ENCODE measurements around the gene UNC45B. TPM values are rescaled to one million over a fixed set of nuclear protein-coding genes. Genes with fewer than 3 reads are reported as not detected.
A peak's percentile ranks its signal among the peaks of the same experiment; 100 is the strongest.
"Not testable (repeated sequence)": the region's sequence is repeated elsewhere in the genome, so short reads cannot be mapped to it uniquely, and the experiment has no call there.

UNC45B gene
- total RNA-seq, 3 donors from 2014 or later (not counting 1 experiment from before 2014, with no cell fraction given) = 0.78 to 1.4 (median 1.2) TPM

GRCh38 chr17:35174835-35175334 is 27.3 kb downstream of the UNC45B start:
- Histone ChIP-seq H3K27me3 (ENCODE audit: control insufficient read depth, insufficient read depth, low read length) (no peaks in the 10 kb centered on the region), H3K36me3 (ENCODE audit: control insufficient read depth, insufficient read depth, low read length) (no peaks in the 10 kb centered on the region), H3K27ac (ENCODE audit: low read length) (no peak overlapping the region), H3K4me3 (ENCODE audit: low read length) (no peak overlapping the region), H3K4me1 (ENCODE audit: control insufficient read depth, insufficient read depth, low read length) (peaks cover 26% of the 10 kb centered on the region), H3K9me3 (ENCODE audit: control insufficient read depth, insufficient read depth, low read length) (no peaks in the 10 kb centered on the region)
- Mint-ChIP-seq H3K27ac (peak overlapping the region; percentile 2 to 10), H3K4me1 (peaks cover 44 to 55% of the 10 kb centered on the region in 2 donors), H3K9me3 (no peaks in the 10 kb centered on the region), H3K27me3 (ENCODE audit: low read depth in 2 of 2) (no peaks in the 10 kb centered on the region), H3K4me3 (no peak overlapping the region), H3K36me3 (no peaks in the 10 kb centered on the region)
- no peak for TF ChIP-seq CTCF (IDR thresholded peaks at IDR 0.05)
- no peak for ATAC-seq
- 99% methylated on average over 2 of the region's 2 CpGs for WGBS (ENCODE audit: insufficient coverage)
- intact Hi-C loops (cut with micrococcal nuclease) = loop anchor here (5.0 kb wide), 1 partner anchor 37 kb away; no protein-coding TSS in a partner anchor
- no peak for DNase-seq

GRCh38 chr17:35175638-35176415 is 28.2 kb downstream of the UNC45B start:
- no peaks in the 10 kb centered on the region for H3K9me3 Mint-ChIP-seq
- no peaks in the 10 kb centered on the region for H3K9me3 ChIP-seq (ENCODE audit: control insufficient read depth, insufficient read depth, low read length)
- no peaks in the 10 kb centered on the region for H3K36me3 Mint-ChIP-seq
- H3K4me3 ChIP-seq (ENCODE audit: low read length) = no peak overlapping the region
- WGBS (ENCODE audit: insufficient coverage) = 90% methylated on average over 9 of the region's 9 CpGs
- no peak for TF ChIP-seq CTCF (IDR thresholded peaks at IDR 0.05)
- H3K27me3 ChIP-seq (ENCODE audit: control insufficient read depth, insufficient read depth, low read length) = no peaks in the 10 kb centered on the region
- H3K4me1 ChIP-seq (ENCODE audit: control insufficient read depth, insufficient read depth, low read length) = peaks cover 29% of the 10 kb centered on the region
- H3K36me3 ChIP-seq (ENCODE audit: control insufficient read depth, insufficient read depth, low read length) = no peaks in the 10 kb centered on the region
- peaks cover 48 to 62% of the 10 kb centered on the region in 2 donors for H3K4me1 Mint-ChIP-seq
- H3K4me3 Mint-ChIP-seq = no peak overlapping the region
- H3K27ac Mint-ChIP-seq = peak overlapping the region; percentile 43 to 84
- no peaks in the 10 kb centered on the region for H3K27me3 Mint-ChIP-seq (ENCODE audit: low read depth in 2 of 2)
- no peak for ATAC-seq
- DNase-seq = no peak
- intact Hi-C loops (cut with micrococcal nuclease) = loop anchor here (5.0 kb wide), 1 partner anchor 36 kb away; no protein-coding TSS in a partner anchor
- H3K27ac ChIP-seq (ENCODE audit: low read length) = no peak overlapping the region

GRCh38 chr17:35176897-35177296 is 29.3 kb downstream of the UNC45B start:
- ATAC-seq = no peak
- peaks cover 41 to 55% of the 10 kb centered on the region in 2 donors for H3K4me1 Mint-ChIP-seq
- intact Hi-C loops (cut with micrococcal nuclease) = loop anchor here (5.0 kb wide), 1 partner anchor 35 kb away; no protein-coding TSS in a partner anchor

GRCh38 chr17:35179379-35179778 is 31.8 kb downstream of the UNC45B start:
- not testable (repeated sequence) for H3K27me3 ChIP-seq (ENCODE audit: control insufficient read depth, insufficient read depth, low read length); H3K36me3 Mint-ChIP-seq; DNase-seq; H3K27ac ChIP-seq (ENCODE audit: low read length); H3K9me3 Mint-ChIP-seq; H3K36me3 ChIP-seq (ENCODE audit: control insufficient read depth, insufficient read depth, low read length); H3K4me3 Mint-ChIP-seq; H3K27me3 Mint-ChIP-seq (ENCODE audit: low read depth in 2 of 2); H3K4me3 ChIP-seq (ENCODE audit: low read length); ATAC-seq; H3K9me3 ChIP-seq (ENCODE audit: control insufficient read depth, insufficient read depth, low read length)
- peaks cover 29% of the 10 kb centered on the region for H3K4me1 ChIP-seq (ENCODE audit: control insufficient read depth, insufficient read depth, low read length)
- intact Hi-C loops (cut with micrococcal nuclease) = loop anchor here (5.0 kb wide), 1 partner anchor 33 kb away; no protein-coding TSS in a partner anchor
- Mint-ChIP-seq H3K4me1 (peaks cover 48 to 51% of the 10 kb centered on the region in 2 donors), H3K27ac (peak overlapping the region in 1 of 2 donors; percentile 95)
- WGBS (ENCODE audit: insufficient coverage) = 97% methylated on average over 4 of the region's 5 CpGs

More at GRCh38 chr17:35176897-35177296, 29.3 kb downstream of the UNC45B start:
- Histone ChIP-seq H3K9me3 (ENCODE audit: control insufficient read depth, insufficient read depth, low read length) (no peaks in the 10 kb centered on the region), H3K4me1 (ENCODE audit: control insufficient read depth, insufficient read depth, low read length) (peaks cover 22% of the 10 kb centered on the region), H3K27ac (ENCODE audit: low read length) (peak overlapping the region; percentile 67), H3K36me3 (ENCODE audit: control insufficient read depth, insufficient read depth, low read length) (no peaks in the 10 kb centered on the region), H3K4me3 (ENCODE audit: low read length) (no peak overlapping the region), H3K27me3 (ENCODE audit: control insufficient read depth, insufficient read depth, low read length) (no peaks in the 10 kb centered on the region)
- 91% methylated on average over 8 of the region's 8 CpGs for WGBS (ENCODE audit: insufficient coverage)
- no peaks in the 10 kb centered on the region for H3K9me3 Mint-ChIP-seq
- no peak for DNase-seq
- no peak for TF ChIP-seq CTCF (IDR thresholded peaks at IDR 0.05)
- H3K27me3 Mint-ChIP-seq (ENCODE audit: low read depth in 2 of 2) = no peaks in the 10 kb centered on the region
- no peak overlapping the region for H3K4me3 Mint-ChIP-seq
- H3K36me3 Mint-ChIP-seq = no peaks in the 10 kb centered on the region
- H3K27ac Mint-ChIP-seq = peak overlapping the region; percentile 84 to 95

All from natural killer cell (primary cell).